NK-92 (cell line): ENCODE data around the gene ZNF677.
A peak's percentile ranks its signal among the peaks of the same experiment; 100 is the strongest.
"Not testable (repeated sequence)": the region's sequence is repeated elsewhere in the genome, so short reads cannot be mapped to it uniquely, and the experiment has no call there.

Experiments used
- DNase-seq: peaks from one replicate; lab custom pipeline; 2025; ENCODE audit not compliant: unreplicated experiment; lab: John Stamatoyannopoulos, UW

ZNF677 gene

GRCh38 chr19:53193535-53194222, 61.0 kb downstream of the ZNF677 start:
- DNase-seq: no peak

GRCh38 chr19:53192771-53193534, 61.7 kb downstream of the ZNF677 start, which contains the start of gene ZNF665:
Gene ZNF665, minus strand, starts transcription at chr19:53193358. Its CDS starts 10,460 bp downstream, at chr19:53182898.
- peak; percentile 31 for DNase-seq

GRCh38 chr19:53190253-53190652, 64.4 kb downstream of the ZNF677 start:
- no peak for DNase-seq

GRCh38 chr19:53189691-53190198, 64.9 kb downstream of the ZNF677 start:
- not testable (repeated sequence) for DNase-seq
